ENCODE measurements around the gene AVL9.

Gene AVL9

GRCh38 chr7:32536585-32536984, 41.3 kb downstream of the AVL9 start:
- in situ Hi-C loops (cut with HindIII; ENCODE audit: low sequenced_read_pairs) = no loop called here

DNA sequence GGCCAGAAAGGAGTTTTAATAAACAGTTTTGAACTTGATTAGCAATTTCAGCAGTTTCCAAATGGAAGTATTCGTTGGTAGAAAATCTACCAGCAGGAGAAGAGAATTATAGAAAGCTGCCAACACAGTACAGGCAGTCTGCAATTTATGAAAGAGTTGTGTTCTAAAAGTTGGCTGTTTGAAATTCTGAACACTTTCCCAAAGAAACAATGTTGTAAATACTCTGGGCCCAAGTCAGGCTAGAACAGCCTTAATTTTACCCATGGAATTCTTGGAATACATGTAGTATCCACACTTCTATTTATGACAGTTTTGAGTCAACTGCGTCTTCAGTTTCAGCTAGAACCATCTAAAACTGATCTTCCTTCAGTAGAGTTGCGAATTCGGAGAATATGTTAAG, 42.5 kb downstream of the AVL9 start:
- no peak for TF ChIP-seq CTCF (IDR thresholded peaks at IDR 0.05; ENCODE audit: low read depth, low read length, missing control alignments)

More at GRCh38 chr7:32536585-32536984, 41.3 kb downstream of the AVL9 start:
- H3K4me3 ChIP-seq (ENCODE audit: low read depth, low read length) = no peak overlapping the region
- peak; percentile 70 for DNase-seq (ENCODE audit: low read depth)
- no peak for TF ChIP-seq CTCF (IDR thresholded peaks at IDR 0.05; ENCODE audit: low read depth, low read length, missing control alignments)

DNA sequence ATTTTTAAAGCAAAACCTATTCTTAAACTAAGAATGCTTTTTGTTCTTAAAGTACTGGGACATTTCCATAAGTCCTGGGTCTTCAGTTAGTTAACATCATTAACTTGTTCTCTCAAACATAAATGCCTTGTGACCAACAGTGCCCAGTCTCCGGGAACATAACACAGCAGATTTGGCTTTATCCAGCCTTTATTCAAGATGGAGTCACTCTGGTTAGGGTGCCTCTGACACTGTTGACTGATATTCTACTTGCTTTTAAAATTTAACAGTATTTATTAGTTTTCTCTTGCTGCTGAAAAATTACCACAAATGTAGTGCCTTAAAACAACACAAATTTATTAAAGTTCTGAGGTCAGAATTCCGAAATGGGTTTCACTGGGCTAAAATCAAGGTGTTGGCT, 44.1 kb downstream of the AVL9 start:
- in situ Hi-C loops (cut with HindIII; ENCODE audit: low sequenced_read_pairs) = no loop called here
- no peak overlapping the region for H3K4me3 ChIP-seq (ENCODE audit: low read depth, low read length)
- DNase-seq (ENCODE audit: low read depth) = no peak
- no peak for TF ChIP-seq CTCF (IDR thresholded peaks at IDR 0.05; ENCODE audit: low read depth, low read length, missing control alignments)

More for the DNA sequence above, 42.5 kb downstream of the AVL9 start:
- no peak overlapping the region for H3K4me3 ChIP-seq (ENCODE audit: low read depth, low read length)
- no peak for DNase-seq (ENCODE audit: low read depth)
- in situ Hi-C loops (cut with HindIII; ENCODE audit: low sequenced_read_pairs) = no loop called here

- no peak for DNase-seq (ENCODE audit: low read depth)
- in situ Hi-C loops (cut with HindIII; ENCODE audit: low sequenced_read_pairs) = no loop called here
- no peak for TF ChIP-seq CTCF (IDR thresholded peaks at IDR 0.05; ENCODE audit: low read depth, low read length, missing control alignments)
- no peak overlapping the region for H3K4me3 ChIP-seq (ENCODE audit: low read depth, low read length)
Observed at GRCh38 chr7:32539919-32540531, 44.7 kb downstream of the AVL9 start.

- in situ Hi-C loops (cut with HindIII; ENCODE audit: low sequenced_read_pairs) = no loop called here
- DNase-seq (ENCODE audit: low read depth) = no peak
Observed at GRCh38 chr7:32542595-32542994, 47.3 kb downstream of the AVL9 start.

GRCh38 chr7:32559480-32559879, 64.2 kb downstream of the AVL9 start:
- in situ Hi-C loops (cut with HindIII; ENCODE audit: low sequenced_read_pairs) = no loop called here
- DNase-seq (ENCODE audit: low read depth) = no peak
- TF ChIP-seq CTCF (IDR thresholded peaks at IDR 0.05; ENCODE audit: low read depth, low read length, missing control alignments) = no peak
- no peak overlapping the region for H3K4me3 ChIP-seq (ENCODE audit: low read depth, low read length)

More at GRCh38 chr7:32542595-32542994, 47.3 kb downstream of the AVL9 start:
- no peak overlapping the region for H3K4me3 ChIP-seq (ENCODE audit: low read depth, low read length)
- no peak for TF ChIP-seq CTCF (IDR thresholded peaks at IDR 0.05; ENCODE audit: low read depth, low read length, missing control alignments)
